ENCODE results near the gene CCDC34. TPM values are rescaled to one million over a fixed set of nuclear protein-coding genes. Genes with fewer than 3 reads are reported as not detected.
A peak's percentile ranks its signal among the peaks of the same experiment; 100 is the strongest.

CCDC34 gene
- total RNA-seq, 3 donors from 2014 or later (not counting 1 experiment from before 2014, with no cell fraction given): 0.99 to 3.0 (median 1.2) TPM

- H3K27ac Mint-ChIP-seq: no peak overlapping the region
- intact Hi-C loops (cut with micrococcal nuclease): no loop called here
- no peaks in the 10 kb centered on the region for H3K27me3 ChIP-seq (ENCODE audit: control insufficient read depth, insufficient read depth, low read length)
- ATAC-seq: no peak
- H3K27ac ChIP-seq (ENCODE audit: low read length): no peak overlapping the region
- no peak for DNase-seq
- no peak overlapping the region for H3K4me3 Mint-ChIP-seq
- H3K9me3 ChIP-seq (ENCODE audit: control insufficient read depth, insufficient read depth, low read length): no peaks in the 10 kb centered on the region
- no peak overlapping the region for H3K4me3 ChIP-seq (ENCODE audit: low read length)
- no peaks in the 10 kb centered on the region for H3K4me1 ChIP-seq (ENCODE audit: control insufficient read depth, insufficient read depth, low read length)
- no peaks in the 10 kb centered on the region for H3K36me3 ChIP-seq (ENCODE audit: control insufficient read depth, insufficient read depth, low read length)
- H3K9me3 Mint-ChIP-seq: no peaks in the 10 kb centered on the region
- H3K36me3 Mint-ChIP-seq: no peaks in the 10 kb centered on the region
- H3K27me3 Mint-ChIP-seq (ENCODE audit: low read depth in 2 of 2): no peaks in the 10 kb centered on the region
- 90% methylated on average over 2 of the region's 2 CpGs for WGBS (ENCODE audit: insufficient coverage)
- H3K4me1 Mint-ChIP-seq: no peaks in the 10 kb centered on the region
- no peak for TF ChIP-seq CTCF (IDR thresholded peaks at IDR 0.05)
Observed at GRCh38 chr11:27403195-27403594, 40.2 kb upstream of the CCDC34 start.

GRCh38 chr11:27402450-27402849 is 39.4 kb upstream of the CCDC34 start:
- H3K27ac Mint-ChIP-seq: no peak overlapping the region
- no peak overlapping the region for H3K4me3 Mint-ChIP-seq
- H3K4me1 Mint-ChIP-seq: no peaks in the 10 kb centered on the region
- no peaks in the 10 kb centered on the region for H3K9me3 Mint-ChIP-seq
- no peaks in the 10 kb centered on the region for H3K36me3 Mint-ChIP-seq
- no peaks in the 10 kb centered on the region for H3K27me3 ChIP-seq (ENCODE audit: control insufficient read depth, insufficient read depth, low read length)
- intact Hi-C loops (cut with micrococcal nuclease): no loop called here
- no peak overlapping the region for H3K27ac ChIP-seq (ENCODE audit: low read length)
- H3K36me3 ChIP-seq (ENCODE audit: control insufficient read depth, insufficient read depth, low read length): no peaks in the 10 kb centered on the region
- ATAC-seq (no peak), DNase-seq (no peak)
- no peaks in the 10 kb centered on the region for H3K4me1 ChIP-seq (ENCODE audit: control insufficient read depth, insufficient read depth, low read length)
- no peaks in the 10 kb centered on the region for H3K27me3 Mint-ChIP-seq (ENCODE audit: low read depth in 2 of 2)
- no peaks in the 10 kb centered on the region for H3K9me3 ChIP-seq (ENCODE audit: control insufficient read depth, insufficient read depth, low read length)
- no peak overlapping the region for H3K4me3 ChIP-seq (ENCODE audit: low read length)
- 100% methylated on average over 2 of the region's 2 CpGs for WGBS (ENCODE audit: insufficient coverage)
- no peak for TF ChIP-seq CTCF (IDR thresholded peaks at IDR 0.05)

GRCh38 chr11:27401833-27402316 is 38.9 kb upstream of the CCDC34 start:
- no peaks in the 10 kb centered on the region for H3K4me1 ChIP-seq (ENCODE audit: control insufficient read depth, insufficient read depth, low read length)
- 94% methylated on average over 5 of the region's 5 CpGs for WGBS (ENCODE audit: insufficient coverage)
- H3K9me3 Mint-ChIP-seq: no peaks in the 10 kb centered on the region
- peak in 1 of 3 donors; percentile 10 for ATAC-seq
- no peak overlapping the region for H3K4me3 Mint-ChIP-seq
- intact Hi-C loops (cut with micrococcal nuclease): no loop called here
- no peak overlapping the region for H3K4me3 ChIP-seq (ENCODE audit: low read length)
- H3K4me1 Mint-ChIP-seq: no peaks in the 10 kb centered on the region
- peaks cover 0 to 2% of the 10 kb centered on the region in 2 donors for H3K27me3 Mint-ChIP-seq (ENCODE audit: low read depth in 2 of 2)
- no peak for DNase-seq
- H3K27ac ChIP-seq (ENCODE audit: low read length): no peak overlapping the region
- no peaks in the 10 kb centered on the region for H3K27me3 ChIP-seq (ENCODE audit: control insufficient read depth, insufficient read depth, low read length)
- H3K9me3 ChIP-seq (ENCODE audit: control insufficient read depth, insufficient read depth, low read length): no peaks in the 10 kb centered on the region
- no peaks in the 10 kb centered on the region for H3K36me3 ChIP-seq (ENCODE audit: control insufficient read depth, insufficient read depth, low read length)
- H3K36me3 Mint-ChIP-seq: no peaks in the 10 kb centered on the region
- no peak for TF ChIP-seq CTCF (IDR thresholded peaks at IDR 0.05)
- H3K27ac Mint-ChIP-seq: no peak overlapping the region

- WGBS (ENCODE audit: insufficient coverage): 100% methylated on average over 3 of the region's 5 CpGs
- Histone ChIP-seq H3K27ac (ENCODE audit: low read length) (no peak overlapping the region), H3K4me1 (ENCODE audit: control insufficient read depth, insufficient read depth, low read length) (no peaks in the 10 kb centered on the region), H3K36me3 (ENCODE audit: control insufficient read depth, insufficient read depth, low read length) (no peaks in the 10 kb centered on the region), H3K9me3 (ENCODE audit: control insufficient read depth, insufficient read depth, low read length) (no peaks in the 10 kb centered on the region), H3K27me3 (ENCODE audit: control insufficient read depth, insufficient read depth, low read length) (no peaks in the 10 kb centered on the region), H3K4me3 (ENCODE audit: low read length) (no peak overlapping the region)
- peak in 1 of 3 donors; percentile 10 for ATAC-seq
- Mint-ChIP-seq H3K4me3 (no peak overlapping the region), H3K4me1 (no peaks in the 10 kb centered on the region), H3K27me3 (ENCODE audit: low read depth in 2 of 2) (peaks cover 0 to 3% of the 10 kb centered on the region in 2 donors), H3K27ac (no peak overlapping the region), H3K36me3 (no peaks in the 10 kb centered on the region), H3K9me3 (no peaks in the 10 kb centered on the region)
- TF ChIP-seq CTCF (IDR thresholded peaks at IDR 0.05): no peak
- intact Hi-C loops (cut with micrococcal nuclease): no loop called here
- DNase-seq: no peak
Observed at GRCh38 chr11:27401280-27401832, 38.3 kb upstream of the CCDC34 start.
